Measurements from ENCODE around the gene POU3F1. TPM values are rescaled to one million over a fixed set of nuclear protein-coding genes. Genes with fewer than 3 reads are reported as not detected.
A peak's percentile ranks its signal among the peaks of the same experiment; 100 is the strongest.

The POU3F1 gene
- total RNA-seq, 2 donors from 2014 or later, result 0.20 to 0.46 TPM

GRCh38 chr1:38052750-38053415 is 6.3 kb upstream of the POU3F1 start:
- Mint-ChIP-seq H3K4me3 (no peak overlapping the region), H3K9me3 (no peaks in the 10 kb centered on the region), H3K27ac (no peak overlapping the region), H3K27me3 (ENCODE audit: insufficient read depth) (peaks cover 42% of the 10 kb centered on the region), H3K4me1 (peaks cover 6% of the 10 kb centered on the region), H3K36me3 (ENCODE audit: low read depth) (no peaks in the 10 kb centered on the region)
- WGBS, 2 experiments (ENCODE audit: insufficient coverage in 1 of 2, insufficient read length in 1 of 2), result 73% methylated on average over 3 of the region's 3 CpGs; no CpG with 5 or more reads in 1 of the 2 experiments
- TF ChIP-seq, protein P1, sequence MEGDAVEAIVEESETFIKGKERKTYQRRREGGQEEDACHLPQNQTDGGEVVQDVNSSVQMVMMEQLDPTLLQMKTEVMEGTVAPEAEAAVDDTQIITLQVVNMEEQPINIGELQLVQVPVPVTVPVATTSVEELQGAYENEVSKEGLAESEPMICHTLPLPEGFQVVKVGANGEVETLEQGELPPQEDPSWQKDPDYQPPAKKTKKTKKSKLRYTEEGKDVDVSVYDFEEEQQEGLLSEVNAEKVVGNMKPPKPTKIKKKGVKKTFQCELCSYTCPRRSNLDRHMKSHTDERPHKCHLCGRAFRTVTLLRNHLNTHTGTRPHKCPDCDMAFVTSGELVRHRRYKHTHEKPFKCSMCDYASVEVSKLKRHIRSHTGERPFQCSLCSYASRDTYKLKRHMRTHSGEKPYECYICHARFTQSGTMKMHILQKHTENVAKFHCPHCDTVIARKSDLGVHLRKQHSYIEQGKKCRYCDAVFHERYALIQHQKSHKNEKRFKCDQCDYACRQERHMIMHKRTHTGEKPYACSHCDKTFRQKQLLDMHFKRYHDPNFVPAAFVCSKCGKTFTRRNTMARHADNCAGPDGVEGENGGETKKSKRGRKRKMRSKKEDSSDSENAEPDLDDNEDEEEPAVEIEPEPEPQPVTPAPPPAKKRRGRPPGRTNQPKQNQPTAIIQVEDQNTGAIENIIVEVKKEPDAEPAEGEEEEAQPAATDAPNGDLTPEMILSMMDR (conservative IDR thresholded peaks at IDR 0.05), result no peak
- DNase-seq, result peak; percentile 86
- H3K9me3 ChIP-seq (ENCODE audit: control insufficient read depth, low read length), result no peaks in the 10 kb centered on the region
- no peak overlapping the region for H3K27ac ChIP-seq (ENCODE audit: low read depth, low read length)
- no peaks in the 10 kb centered on the region for H3K4me1 ChIP-seq (ENCODE audit: control insufficient read depth, insufficient read depth, low read length)
- no peaks in the 10 kb centered on the region for H3K36me3 ChIP-seq (ENCODE audit: control insufficient read depth, insufficient read depth, low read length)
- peaks cover 32% of the 10 kb centered on the region for H3K27me3 ChIP-seq (ENCODE audit: control insufficient read depth, insufficient read depth, low read length, poor library complexity, severe bottlenecking)
- H3K4me3 ChIP-seq (ENCODE audit: low read length), result no peak overlapping the region
- H3K9ac ChIP-seq (ENCODE audit: extremely low read depth, low read length, poor library complexity, severe bottlenecking), result no peak overlapping the region

DNA sequence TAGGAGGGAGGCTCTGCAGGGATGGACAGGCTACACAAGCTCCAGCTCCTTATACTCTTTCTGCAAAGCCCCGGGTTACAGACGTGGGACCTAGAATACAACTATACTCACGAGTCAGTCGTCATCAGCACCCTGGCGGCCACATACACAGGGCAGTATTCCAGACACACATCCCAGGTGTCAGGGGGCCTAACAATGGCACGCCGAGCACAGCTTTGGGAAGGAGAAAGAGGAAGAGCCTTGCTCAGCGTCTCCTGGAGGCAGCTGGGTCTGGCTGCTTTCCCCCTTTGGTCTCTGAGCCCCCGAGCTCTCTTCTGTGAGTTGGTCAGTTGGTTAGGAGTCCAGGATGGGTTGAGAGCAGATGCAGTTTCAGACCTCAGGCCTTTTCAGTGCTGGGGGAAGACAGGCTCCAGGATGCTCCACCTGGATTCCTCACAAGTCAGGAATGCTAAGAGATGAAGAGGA is 4.5 kb upstream of the POU3F1 start:
- Histone ChIP-seq H3K36me3 (ENCODE audit: control insufficient read depth, insufficient read depth, low read length) (no peaks in the 10 kb centered on the region), H3K4me1 (ENCODE audit: control insufficient read depth, insufficient read depth, low read length) (no peaks in the 10 kb centered on the region), H3K4me3 (ENCODE audit: low read length) (no peak overlapping the region), H3K27me3 (ENCODE audit: control insufficient read depth, insufficient read depth, low read length, poor library complexity, severe bottlenecking) (peaks cover 39% of the 10 kb centered on the region), H3K27ac (ENCODE audit: low read depth, low read length) (peak overlapping the region; percentile 63), H3K9ac (ENCODE audit: extremely low read depth, low read length, poor library complexity, severe bottlenecking) (no peak overlapping the region), H3K9me3 (ENCODE audit: control insufficient read depth, low read length) (no peaks in the 10 kb centered on the region)
- Mint-ChIP-seq H3K4me1 (peaks cover 6% of the 10 kb centered on the region), H3K27ac (no peak overlapping the region), H3K27me3 (ENCODE audit: insufficient read depth) (peaks cover 48% of the 10 kb centered on the region), H3K36me3 (ENCODE audit: low read depth) (no peaks in the 10 kb centered on the region), H3K4me3 (no peak overlapping the region), H3K9me3 (no peaks in the 10 kb centered on the region)
- 79 to 86% methylated on average over 5 to 9 of the region's 9 CpGs for whole genome bisulfite sequencing, 2 experiments (ENCODE audit: insufficient coverage in 1 of 2, insufficient read length in 1 of 2)
- no peak for DNase-seq
- TF ChIP-seq, protein P1 (conservative IDR thresholded peaks at IDR 0.05), result no peak

DNA sequence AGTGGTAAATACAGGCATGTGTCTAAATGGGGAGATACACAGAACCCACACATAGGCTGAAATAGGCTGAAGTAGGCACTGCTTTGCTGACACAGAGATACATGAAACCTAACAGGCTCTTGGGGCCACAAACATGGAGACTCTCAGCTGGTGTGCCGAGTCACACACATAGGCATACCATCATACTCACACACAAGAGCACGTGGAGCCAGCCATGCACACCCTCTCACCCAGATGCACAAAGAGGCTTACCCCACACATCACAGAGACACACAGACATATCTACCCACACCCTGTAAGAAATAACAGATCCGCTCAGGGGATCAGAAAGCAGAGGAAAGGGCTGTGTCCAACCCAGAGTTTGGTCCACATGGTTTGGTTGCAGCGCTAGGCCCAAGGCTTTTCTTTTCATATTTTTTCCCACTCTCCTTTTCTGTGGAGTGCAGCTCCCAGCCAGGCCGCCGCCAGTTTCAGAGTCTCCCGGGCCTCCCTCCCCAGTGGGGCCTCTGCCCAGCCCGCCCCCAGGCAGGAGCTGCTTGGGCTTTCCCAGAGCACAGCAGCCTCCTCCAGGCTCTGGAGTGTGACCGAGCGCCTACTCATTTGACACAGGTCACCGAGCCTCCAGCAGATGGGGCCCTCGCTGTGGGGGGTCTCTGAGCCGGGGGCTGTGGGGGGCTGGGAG is 3.9 kb upstream of the POU3F1 start:
- WGBS, 2 experiments (ENCODE audit: insufficient coverage in 1 of 2, insufficient read length in 1 of 2), result 71 to 83% methylated on average over 2 to 13 of the region's 13 CpGs
- peaks cover 52% of the 10 kb centered on the region for H3K27me3 Mint-ChIP-seq (ENCODE audit: insufficient read depth)
- H3K9me3 ChIP-seq (ENCODE audit: control insufficient read depth, low read length), result no peaks in the 10 kb centered on the region
- H3K27me3 ChIP-seq (ENCODE audit: control insufficient read depth, insufficient read depth, low read length, poor library complexity, severe bottlenecking), result peaks cover 38% of the 10 kb centered on the region
- no peaks in the 10 kb centered on the region for H3K36me3 Mint-ChIP-seq (ENCODE audit: low read depth)
- peaks cover 6% of the 10 kb centered on the region for H3K4me1 Mint-ChIP-seq
- H3K9ac ChIP-seq (ENCODE audit: extremely low read depth, low read length, poor library complexity, severe bottlenecking), result no peak overlapping the region
- no peaks in the 10 kb centered on the region for H3K4me1 ChIP-seq (ENCODE audit: control insufficient read depth, insufficient read depth, low read length)
- H3K4me3 ChIP-seq (ENCODE audit: low read length), result no peak overlapping the region
- no peak overlapping the region for H3K27ac Mint-ChIP-seq
- H3K9me3 Mint-ChIP-seq, result no peaks in the 10 kb centered on the region
- H3K27ac ChIP-seq (ENCODE audit: low read depth, low read length), result peak overlapping the region; percentile 63
- H3K4me3 Mint-ChIP-seq, result no peak overlapping the region
- TF ChIP-seq, protein P1 (conservative IDR thresholded peaks at IDR 0.05), result no peak
- DNase-seq, result no peak
- no peaks in the 10 kb centered on the region for H3K36me3 ChIP-seq (ENCODE audit: control insufficient read depth, insufficient read depth, low read length)
